NOMO-1 (cell line): ENCODE results near the gene RIPK4.

ENCODE experiments used
- DNase-seq, 2 experiments: peaks; one replicate each; lab custom pipeline; 2025; ENCODE audit not compliant: unreplicated experiment in 2 of 2; lab: John Stamatoyannopoulos, UW

Gene RIPK4

DNA sequence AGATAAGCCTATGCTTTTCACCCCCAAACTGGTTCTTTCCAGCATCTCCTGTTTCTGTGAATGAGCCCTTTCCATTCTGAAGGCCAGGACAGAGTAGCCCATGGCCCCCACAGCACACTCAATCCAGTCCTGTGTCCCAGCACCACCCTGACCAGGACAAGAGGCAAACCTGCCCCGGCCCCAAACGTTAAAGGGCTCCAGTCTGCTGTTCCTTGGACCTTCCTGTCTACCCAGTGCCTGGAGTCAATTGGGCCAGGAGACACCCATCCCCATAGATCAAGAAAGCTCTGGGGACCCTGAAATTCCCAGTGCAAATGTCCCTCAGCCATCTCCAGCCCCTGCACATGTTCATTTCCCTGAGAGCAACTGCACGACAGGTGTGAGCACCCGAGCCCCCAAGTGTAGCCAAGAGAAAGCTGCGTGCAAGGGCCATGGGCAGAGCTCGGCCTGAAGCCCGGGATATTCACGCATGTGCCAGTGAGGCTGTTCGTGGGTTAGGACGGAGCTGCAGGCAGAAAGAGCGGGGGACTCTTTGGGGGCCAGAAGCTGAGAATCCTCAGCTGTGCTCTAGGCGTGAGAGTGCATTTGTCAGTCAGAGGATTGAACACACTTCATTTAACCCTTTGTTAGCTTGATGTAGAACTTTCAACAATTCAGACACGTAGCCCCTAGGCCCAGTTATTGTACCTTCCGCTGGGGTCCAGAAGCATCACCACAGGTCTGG is 4.2 kb upstream of the RIPK4 start:
- DNase-seq: no peak

- no peak for DNase-seq
Observed at GRCh38 chr21:41769933-41770332, 3.1 kb upstream of the RIPK4 start.

DNA sequence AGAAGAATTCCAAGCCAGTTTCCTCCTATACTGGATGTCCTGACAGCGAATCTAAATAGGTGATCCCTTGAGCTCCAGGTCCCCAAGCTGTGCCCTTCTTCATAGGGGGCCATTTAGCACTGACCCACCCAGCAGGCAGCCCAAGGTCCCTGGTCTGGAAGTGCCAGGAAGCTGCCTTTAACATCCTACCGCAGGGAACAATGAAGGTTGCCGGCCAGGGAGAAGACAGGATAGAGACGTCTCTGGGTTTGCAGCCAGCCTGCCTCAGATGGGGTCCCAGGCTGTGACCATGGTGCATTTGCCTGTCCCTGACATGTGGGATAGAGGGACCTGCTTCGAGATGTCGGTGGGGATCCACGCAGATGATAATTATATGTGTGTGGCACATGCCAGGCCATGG is 2.7 kb upstream of the RIPK4 start:
- DNase-seq: no peak

GRCh38 chr21:41769111-41769510 is 2.3 kb upstream of the RIPK4 start:
- DNase-seq: no peak

DNA sequence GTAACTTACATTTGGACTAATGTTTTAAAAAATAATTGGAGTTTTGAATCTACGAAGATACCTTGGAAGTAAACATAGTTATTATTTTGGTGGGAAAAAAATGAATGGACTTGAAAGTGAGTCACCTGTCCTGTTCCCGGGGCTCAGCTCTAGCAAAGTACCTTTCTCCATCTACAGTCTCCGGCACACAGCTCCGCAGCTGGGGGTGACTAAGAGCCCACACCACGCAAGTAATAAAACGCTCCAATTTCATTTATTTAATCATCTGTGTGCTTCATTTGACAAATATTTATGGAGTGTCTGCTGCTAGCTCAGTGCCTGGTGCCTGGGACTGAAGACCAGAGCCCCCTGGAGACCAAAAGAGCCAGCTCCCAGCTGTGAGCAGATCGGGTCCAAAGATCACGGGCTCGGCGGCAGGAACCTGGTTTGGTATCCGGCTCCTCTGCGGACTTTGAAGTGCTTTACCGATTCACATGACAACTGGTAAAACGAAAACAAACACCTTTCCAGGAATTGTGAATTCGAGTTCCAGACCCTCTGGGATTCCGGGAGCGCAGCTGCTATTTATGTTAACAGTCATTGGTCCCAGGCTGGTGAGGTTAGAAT is 1.7 kb upstream of the RIPK4 start:
- DNase-seq: peak; percentile 33 to 48

- peak in 1 of 2 experiments; percentile 17 for DNase-seq
Observed at GRCh38 chr21:41767606-41768436, 969 bp upstream of the RIPK4 start.

DNA sequence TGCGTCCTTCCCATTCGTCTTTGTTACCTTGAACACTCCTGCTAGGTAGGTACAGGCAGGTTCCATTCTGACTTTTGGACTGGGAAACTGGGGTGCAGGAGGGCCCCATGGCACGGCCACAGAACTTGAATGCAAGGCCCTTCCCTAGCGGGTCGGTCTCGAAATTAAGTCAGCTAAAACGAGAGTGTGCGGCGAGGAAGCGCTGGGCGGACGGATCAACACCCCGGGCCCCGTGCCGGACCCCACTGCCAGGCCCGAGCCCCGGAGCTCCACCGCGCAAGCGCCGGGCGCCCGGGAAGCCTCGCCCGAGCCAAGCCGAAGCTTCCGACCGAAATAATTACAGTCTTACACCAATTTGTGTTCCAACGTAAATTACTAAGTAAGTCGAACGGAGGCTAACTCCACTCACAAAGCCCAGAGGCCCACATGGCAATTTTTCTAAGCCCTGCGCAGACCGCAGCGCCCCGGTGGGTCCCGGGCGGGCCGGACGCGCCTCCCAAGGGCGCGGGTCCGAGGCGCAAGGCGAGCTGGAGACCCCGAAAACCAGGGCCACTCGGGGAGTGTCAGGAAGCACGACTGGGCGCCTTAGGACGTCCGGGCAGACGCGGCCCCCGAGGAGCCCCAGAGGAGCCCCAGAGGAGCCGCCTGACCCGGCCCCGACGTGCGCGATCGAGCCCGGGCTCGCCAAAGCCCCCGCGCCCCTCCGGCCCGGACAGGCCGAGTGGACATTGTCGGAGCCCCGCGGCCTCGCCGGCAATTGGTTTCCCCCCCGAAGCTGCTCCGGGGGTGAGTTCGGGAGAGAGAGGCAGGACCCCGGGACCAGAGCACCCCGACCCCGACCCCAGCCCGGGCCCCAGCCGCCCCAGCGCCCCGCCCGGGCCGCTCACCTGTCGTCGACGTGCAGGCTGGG is 624 bp downstream of the RIPK4 start:
- no peak for DNase-seq

- no peak for DNase-seq
Observed at GRCh38 chr21:41765420-41765821, 1.4 kb downstream of the RIPK4 start.

DNA sequence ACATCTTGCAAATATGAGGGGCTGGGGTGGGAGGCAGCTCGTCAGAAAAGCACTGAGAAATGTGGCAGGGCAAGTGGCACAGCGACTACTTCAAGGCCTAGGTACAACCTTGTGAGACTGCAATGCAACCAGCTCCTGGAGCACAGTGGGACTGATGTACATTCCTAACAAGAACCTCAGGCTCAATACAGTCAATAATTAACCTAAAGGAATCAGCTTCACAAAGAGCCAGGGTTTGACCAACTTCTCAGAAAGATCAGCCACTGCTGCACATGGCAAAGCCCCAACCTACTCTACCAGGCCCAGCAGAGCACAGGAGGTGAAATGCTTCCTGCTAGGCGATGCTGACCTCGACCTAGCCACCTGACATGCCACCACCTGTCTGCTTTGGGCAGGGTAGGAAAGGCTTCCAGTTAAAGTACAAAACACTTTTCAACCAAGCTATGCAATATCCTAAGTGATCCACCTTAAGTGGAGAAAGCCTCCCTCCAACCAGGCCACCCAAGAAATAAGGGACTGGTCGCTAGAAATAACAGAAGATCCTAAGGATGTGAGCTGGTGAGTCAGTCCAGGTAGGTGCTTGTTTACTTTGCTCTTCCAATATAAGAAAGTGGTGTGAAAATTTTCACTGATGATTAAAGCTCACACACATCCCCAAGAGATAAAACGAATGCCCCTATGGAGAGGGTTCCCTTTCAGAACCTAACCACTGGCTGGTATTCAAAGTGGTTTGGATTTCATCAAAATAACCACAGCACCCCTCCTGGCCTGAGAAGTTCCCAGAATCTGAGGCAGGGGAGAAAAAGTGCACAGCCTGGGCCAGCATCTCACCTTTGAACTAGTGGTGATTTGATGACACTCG is 2.1 kb downstream of the RIPK4 start:
- DNase-seq: no peak

- no peak for DNase-seq
Observed at GRCh38 chr21:41763996-41764395, 2.9 kb downstream of the RIPK4 start.

GRCh38 chr21:41763398-41763931 is 3.4 kb downstream of the RIPK4 start:
- DNase-seq: no peak

DNA sequence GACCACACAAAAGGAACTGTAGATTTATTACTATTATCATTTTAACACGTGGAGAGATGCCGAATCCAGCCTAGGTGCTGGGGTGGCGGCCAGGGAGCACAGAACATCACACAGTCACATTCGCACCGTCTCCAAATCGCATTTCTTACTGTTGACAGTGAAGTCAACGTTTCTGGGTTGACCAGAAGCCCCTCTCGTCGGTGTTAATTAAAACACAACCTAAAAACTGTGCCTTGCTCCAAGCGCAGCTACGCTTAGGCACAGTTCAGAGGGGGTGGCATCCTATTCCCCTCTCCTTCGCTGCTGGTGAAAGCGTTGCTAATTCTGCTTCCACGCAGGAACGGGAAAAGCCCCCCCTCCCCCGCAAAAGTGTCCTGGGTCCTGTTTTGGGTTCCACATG is 4.1 kb downstream of the RIPK4 start:
- no peak for DNase-seq

GRCh38 chr21:41761934-41762635 is 4.8 kb downstream of the RIPK4 start:
- peak; percentile 42 to 58 for DNase-seq

DNA sequence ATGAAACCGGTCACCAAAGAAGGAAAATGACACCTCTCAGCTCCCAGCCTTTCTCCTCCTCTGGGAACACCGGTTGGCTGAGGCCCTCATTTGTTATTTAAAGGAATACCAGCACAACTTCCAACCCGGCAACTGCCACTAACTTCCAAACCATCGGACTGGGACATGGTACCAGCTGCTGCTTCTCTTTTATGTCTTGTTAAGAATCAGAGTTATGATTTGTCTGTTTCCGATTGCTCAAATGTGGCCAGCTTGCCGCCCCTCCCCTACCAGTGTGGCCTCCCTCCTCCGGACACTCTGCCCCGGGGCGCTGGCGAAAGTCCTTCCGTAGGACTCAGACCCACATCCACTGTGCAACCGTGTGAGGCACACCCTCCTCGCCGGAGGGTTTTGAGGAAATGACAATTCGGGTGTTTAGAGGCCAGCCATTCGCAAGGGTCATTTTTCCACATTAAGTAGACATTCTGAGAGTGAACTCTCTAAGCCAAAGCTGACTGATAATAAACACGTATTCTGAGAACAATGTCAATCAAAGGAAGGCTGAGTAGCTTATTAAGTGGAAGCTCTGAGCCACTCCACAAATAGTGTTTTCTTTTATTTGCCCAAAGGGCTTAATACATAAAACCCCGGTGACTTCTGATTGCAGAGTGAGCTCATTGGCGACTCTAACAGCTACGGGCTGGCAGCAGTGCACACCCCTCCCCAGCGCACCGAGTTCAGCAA is 5.5 kb downstream of the RIPK4 start:
- DNase-seq: peak; percentile 56 to 68

DNA sequence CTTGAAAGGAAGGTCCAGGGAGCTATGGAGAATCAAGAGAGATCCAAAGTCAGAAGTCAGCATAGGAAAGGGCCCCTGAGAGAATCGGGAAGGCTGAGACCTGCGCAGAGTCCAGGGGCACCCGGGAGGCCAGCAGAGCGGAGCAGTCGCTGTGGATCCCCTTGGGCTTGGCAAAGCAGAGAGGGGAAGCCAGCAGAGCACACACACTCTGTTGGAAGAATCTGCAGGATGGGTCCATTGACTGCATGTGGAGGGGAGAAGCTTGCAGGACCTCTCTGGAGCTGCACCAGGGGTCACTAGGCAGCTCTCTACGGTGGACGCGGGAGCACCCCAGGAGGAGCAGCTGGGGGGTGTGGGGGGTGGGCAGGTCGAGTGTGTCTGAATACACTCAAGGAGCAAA is 6.4 kb downstream of the RIPK4 start:
- no peak for DNase-seq

- DNase-seq: no peak
Observed at GRCh38 chr21:41759926-41760325, 6.9 kb downstream of the RIPK4 start.

GRCh38 chr21:41759214-41759840 is 7.5 kb downstream of the RIPK4 start:
- DNase-seq: no peak

GRCh38 chr21:41758550-41758949 is 8.3 kb downstream of the RIPK4 start:
- DNase-seq: no peak
